Gastroesophageal sphincter (tissue), 3 donors: ENCODE data around the gene SACM1L.

Experiments used
- CTCF ChIP-seq, 4 experiments: fragments of 200-600 bp in 2 of 4; fragments of 450-650 bp in 2 of 4; sonication (generic) in 1 of 4; IDR thresholded peaks; one replicate each; pipeline ENCODE4 v1.5.1; 2017 to 2019; ENCODE audit warnings: antibody characterized with exemption in 4 of 4, mild to moderate bottlenecking in 2 of 4, moderate library complexity in 2 of 4
- POLR2A ChIP-seq, 2 donors: fragments of 450-650 bp; IDR thresholded peaks; one replicate each; pipeline ENCODE4 v1.6.1; 2017; ENCODE audit warnings: antibody characterized with exemption in 2 of 2, mild to moderate bottlenecking in 2 of 2, moderate library complexity in 1 of 2

- no peak for TF ChIP-seq POLR2A (IDR thresholded peaks at IDR 0.05)
- peak in 3 of 4 experiments; percentile 40 to 55 (median 41) for TF ChIP-seq CTCF (IDR thresholded peaks at IDR 0.05)
Measured at GRCh38 chr3:45665101-45665572, 24.1 kb upstream of the SACM1L start.
